GM08714 (cell line): Measurements from ENCODE around the gene PNMA8A.

Experiments
- H3K4me3 ChIP-seq: fragments of 200-500 bp; sonication (Bioruptor generic); 2 replicates; pipeline ENCODE4 v1.5.1; 2014; ENCODE audit warnings: mild to moderate bottlenecking, low read length, inconsistent platforms
- ZNF274 ChIP-seq: IDR thresholded peaks from 2 replicates; pipeline ENCODE4 v1.6.1; 2012; ENCODE audit warnings: mild to moderate bottlenecking, low read depth, low read length

Gene PNMA8A

DNA sequence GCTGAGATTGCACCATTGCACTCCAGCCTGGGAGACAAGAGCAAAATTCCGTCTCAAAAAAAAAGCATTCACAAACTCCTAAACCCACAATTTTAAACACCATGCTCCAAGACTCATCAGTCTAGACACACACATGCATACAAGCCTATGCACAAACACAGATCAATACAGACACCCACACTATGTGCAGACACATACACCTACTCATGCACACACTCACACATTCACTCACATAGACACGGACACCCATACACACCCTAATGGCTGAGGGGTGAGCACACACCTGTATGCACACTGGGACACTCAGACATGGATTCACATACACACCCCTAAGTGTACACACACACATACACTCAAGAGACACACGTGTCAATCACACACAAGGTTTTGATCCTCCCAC is 15.0 kb upstream of the PNMA8A start:
- H3K4me3 ChIP-seq: no peak overlapping the region
- no peak for TF ChIP-seq ZNF274

DNA sequence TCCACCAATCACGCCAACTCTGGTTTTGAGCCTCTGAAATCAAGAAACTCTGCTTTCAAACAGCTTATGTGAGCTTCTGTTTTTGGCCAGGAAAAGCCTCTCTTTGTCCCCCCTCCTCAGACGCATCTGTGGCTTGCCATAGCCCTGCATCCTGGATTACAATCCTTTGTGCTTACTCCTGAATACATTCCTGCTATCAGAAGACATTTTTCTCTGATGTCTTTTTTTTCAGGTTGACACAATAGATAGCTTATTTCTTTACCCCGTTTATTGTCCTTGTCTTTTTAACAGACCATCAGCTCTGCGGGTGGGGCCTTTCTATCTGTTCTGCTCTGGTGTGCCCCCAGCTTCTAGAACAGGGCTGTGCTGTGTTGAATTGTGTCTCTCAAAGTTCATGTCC is 13.3 kb upstream of the PNMA8A start:
- no peak for TF ChIP-seq ZNF274
- no peak overlapping the region for H3K4me3 ChIP-seq

GRCh38 chr19:46482631-46483030 is 11.3 kb upstream of the PNMA8A start:
- H3K4me3 ChIP-seq: no peak overlapping the region
- no peak for TF ChIP-seq ZNF274

DNA sequence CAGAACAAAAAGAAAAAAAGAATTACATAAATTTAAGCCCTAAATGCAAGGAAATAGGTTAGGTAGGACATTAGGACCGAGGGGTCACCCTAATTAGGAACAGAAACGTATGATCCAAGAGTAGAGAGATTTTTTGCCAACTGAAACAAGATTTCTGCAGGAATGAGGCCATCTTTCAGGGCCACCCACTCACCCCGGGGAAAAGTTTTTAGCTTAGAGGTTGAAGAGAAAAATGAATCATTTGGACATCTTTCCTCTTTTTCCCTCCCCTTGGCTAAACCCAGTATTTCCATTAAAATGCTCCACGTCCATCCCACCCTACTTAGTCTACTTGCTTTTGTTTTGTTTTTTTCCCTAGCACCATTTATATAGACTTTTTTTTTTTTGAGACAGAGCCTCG is 10.6 kb upstream of the PNMA8A start:
- no peak for TF ChIP-seq ZNF274
- H3K4me3 ChIP-seq: no peak overlapping the region

DNA sequence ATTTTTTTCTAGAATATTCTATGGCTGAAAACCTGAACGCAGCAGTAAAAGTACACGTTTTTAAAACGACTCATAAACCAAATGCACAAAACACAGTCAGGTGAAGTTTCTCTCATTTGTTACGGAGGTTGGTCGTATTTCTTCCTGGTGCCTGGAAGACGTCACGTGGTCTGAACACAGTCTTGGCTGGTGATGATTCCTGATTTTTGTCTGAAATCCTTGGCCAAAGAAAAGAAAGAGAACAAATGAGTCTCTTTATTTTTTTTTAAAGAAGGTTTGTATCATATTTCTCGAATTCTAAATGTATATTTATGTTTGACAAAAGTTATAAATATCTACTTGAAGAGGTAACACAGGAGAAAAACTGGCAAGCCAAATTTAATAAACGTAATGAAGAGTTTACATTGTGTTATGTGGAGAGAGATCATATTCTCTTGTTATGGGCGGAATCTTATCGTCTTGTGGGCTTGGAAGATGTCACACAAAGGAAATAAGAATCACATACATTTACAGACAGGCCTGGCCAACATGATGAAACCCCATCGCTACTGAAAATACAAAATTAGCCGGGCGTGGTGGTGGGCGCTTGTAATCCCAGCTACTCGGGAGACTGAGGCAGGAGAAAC is 10.0 kb upstream of the PNMA8A start:
- no peak overlapping the region for H3K4me3 ChIP-seq
- no peak for TF ChIP-seq ZNF274

DNA sequence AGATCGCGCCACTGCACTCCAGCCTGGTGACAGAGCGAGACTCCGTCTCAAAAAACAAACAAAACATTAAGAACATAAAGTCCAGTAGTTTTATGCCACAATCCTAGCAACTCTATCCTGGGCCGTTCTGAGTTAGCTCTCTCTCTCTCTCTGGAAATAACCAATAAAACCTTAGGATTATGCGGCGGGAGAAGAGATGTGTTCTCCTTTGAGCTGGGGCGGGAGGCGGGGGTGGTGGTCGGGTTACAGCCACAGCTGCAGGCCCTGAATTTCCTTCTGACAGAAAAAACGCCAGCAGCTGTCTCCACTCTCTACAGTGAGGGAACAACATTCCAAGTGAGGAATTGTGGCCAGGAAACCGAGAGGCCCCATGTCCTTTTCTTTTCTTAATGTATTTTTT is 9.1 kb upstream of the PNMA8A start:
- H3K4me3 ChIP-seq: no peak overlapping the region

DNA sequence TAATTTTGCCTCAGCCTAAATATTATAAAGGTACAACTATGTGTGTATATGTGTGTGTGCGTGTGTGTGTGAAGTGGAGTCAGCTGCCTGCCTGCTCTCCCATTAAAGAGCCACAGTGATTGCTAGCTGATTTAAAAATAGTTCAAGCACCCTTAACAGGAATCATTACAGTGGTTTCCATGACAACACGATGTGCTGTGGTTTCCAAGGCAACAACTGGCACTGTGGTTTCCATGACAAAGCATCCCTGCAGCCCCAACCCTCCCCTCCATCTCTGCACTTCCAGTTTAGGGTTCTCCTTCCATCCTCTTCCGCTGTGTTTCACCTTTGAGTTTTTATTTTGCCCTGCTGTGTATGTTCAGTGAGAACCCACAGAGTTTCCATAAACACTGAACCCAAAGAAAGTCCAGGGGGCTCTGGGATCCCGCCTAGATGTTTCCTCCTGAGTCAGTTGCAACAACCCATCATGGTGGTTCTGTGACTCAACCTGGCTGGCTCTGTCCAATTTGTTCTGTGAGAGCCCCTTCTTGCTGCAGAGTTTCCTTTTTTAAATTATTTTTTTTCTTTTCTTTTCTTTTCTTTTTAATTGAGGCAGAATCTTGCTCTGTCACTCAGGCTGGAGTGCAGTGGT is 7.1 kb upstream of the PNMA8A start:
- no peak overlapping the region for H3K4me3 ChIP-seq
- TF ChIP-seq ZNF274: no peak

More for the DNA sequence above, 9.1 kb upstream of the PNMA8A start:
- no peak for TF ChIP-seq ZNF274

DNA sequence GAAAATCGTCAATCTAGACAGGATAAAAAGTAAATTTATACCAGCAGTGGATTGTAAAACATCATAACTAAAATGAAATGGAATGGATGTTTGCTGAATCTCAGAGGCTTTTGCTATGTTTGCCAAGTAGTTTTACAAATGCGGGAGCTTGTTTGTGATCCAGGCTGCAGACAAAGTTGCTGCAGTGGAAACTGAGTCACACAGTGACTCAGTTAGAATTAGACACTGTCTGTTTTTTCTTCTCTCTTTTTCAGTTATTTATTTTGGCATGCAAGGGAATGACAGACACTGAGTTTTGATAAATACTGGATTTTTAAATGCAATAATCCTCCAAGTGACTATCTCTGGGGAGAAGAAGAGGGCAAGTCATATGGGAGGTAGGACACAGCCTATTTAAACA is 4.6 kb upstream of the PNMA8A start:
- no peak for TF ChIP-seq ZNF274
- no peak overlapping the region for H3K4me3 ChIP-seq

DNA sequence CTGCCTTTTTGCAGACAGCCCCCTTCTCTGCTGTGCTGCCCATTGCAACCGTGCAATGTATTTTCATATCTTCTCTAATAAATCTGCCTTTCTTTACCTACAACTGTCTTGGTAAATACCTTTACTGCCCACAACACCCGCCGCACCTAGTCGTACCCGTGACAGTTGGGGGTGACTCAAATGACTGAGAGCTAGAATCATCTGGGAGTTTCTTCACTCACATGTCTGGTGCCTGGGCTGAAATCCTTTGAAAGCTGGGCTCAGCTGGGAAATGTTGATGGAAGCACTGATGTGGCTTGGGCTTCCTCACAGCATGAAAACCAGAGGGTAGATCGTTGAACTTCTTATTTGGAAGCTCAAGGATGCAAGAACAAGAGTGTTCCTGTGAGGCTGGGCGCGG is 2.8 kb upstream of the PNMA8A start:
- no peak overlapping the region for H3K4me3 ChIP-seq
- no peak for TF ChIP-seq ZNF274

DNA sequence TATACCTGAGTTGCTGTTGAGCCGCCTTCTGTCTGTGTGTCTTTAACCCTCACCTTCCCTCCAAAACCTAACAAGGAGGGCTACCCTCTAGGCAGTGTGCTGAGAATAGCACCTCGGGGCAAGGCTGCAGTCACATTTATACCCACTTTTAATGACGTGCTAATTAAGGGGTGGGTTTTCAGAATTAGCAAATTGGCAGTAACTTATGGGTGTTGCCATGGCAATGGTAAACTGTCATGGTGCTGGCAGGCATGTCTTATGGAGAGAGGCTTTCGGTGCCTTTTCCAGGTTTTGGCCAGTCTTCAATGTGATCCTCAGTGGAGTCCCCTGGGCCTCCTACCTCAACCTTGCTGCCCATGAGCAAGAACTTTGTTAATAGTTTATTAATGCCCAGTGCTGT is 1.2 kb upstream of the PNMA8A start:
- no peak for TF ChIP-seq ZNF274
- no peak overlapping the region for H3K4me3 ChIP-seq

DNA sequence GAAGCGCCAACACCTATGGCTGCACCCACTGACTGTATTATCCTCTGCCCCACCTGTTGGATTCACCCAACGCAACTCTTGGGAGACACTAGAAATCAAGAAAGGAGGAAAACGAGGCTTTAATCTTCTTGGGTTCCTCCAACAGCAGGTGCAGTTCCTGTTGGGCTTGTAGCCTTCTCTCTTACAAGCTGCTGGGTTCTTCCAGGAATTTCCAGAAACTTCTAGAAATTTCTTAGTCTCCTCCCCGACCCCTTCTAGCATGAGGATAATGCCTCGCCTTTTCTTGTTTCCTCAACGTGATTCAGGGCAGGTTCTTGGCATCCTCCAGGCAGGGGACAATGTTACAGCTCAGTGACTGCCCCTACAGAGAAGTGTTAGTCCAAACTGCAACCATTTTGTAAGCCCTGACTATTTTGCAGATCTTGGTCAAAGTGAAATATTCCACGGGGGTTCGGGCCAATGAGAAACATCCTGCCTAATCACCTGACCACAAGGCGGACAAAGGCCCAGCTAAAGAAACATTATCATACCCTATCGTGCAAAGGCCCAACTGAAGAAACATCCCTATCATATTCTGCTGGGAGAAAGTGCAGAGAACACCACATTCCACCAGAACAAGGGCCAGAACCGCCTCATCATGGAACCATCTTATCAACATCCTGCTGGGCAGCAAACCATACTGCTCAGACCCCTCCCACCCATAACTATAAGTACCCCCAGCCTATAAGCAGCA is 614 bp upstream of the PNMA8A start:
- no peak overlapping the region for H3K4me3 ChIP-seq
- TF ChIP-seq ZNF274: no peak

GRCh38 chr19:46470376-46470775 is 987 bp downstream of the PNMA8A start:
- no peak for TF ChIP-seq ZNF274
- H3K4me3 ChIP-seq: no peak overlapping the region

GRCh38 chr19:46469541-46470185 is 1.7 kb downstream of the PNMA8A start:
- H3K4me3 ChIP-seq: no peak overlapping the region
- no peak for TF ChIP-seq ZNF274

DNA sequence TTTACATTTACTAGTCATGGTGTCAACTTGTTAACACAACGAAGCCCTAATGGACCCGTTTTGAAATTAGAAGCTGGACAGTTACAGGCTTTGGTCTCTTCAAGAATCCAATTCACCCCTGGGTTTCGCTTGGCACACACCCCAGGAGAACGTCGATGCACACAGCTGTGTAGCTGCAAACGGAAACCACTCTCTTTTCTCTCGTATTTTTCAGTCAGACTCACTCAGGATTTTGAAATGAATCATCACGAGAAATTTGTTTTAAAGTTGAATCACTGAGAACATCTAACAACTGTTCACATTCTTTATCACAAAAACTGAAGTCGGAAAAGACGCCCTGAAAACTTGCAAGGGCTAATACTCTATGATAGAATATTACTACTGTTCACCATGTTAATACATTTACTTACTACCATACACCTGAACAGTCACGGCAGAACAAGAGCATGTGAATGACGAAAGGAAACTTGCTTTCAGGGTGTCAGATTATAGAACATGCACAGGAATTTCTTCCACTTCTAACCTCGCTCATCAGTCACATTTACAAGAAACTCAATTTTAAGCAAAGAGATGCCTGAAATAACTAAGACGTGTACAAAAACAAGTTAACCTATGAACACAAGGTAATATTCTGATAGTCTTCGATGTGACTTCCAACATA is 4.7 kb downstream of the PNMA8A start:
- H3K4me3 ChIP-seq: no peak overlapping the region
- TF ChIP-seq ZNF274: no peak

DNA sequence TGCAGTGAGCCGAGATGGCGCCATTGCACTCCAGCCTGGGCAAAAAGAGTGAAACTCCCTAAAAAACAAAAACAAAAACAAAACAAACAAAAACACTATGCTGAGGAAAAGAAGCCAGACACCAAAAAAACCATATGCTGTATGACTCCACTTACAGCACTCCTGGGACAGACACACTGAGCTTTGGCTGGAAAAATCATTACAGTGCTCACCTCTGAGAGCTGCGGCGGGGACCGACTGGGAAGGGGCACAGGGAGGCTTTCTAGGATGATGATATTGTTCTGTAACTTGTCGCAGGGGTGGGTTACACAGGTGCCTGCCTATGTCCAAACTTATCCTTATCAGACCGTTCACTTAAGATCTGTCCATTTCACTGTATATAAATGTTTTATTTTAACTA is 7.8 kb downstream of the PNMA8A start:
- H3K4me3 ChIP-seq: no peak overlapping the region
- TF ChIP-seq ZNF274: no peak
